Activated naive CD4-positive, alpha-beta T cell (primary cell): ENCODE results near the gene EIF2AK3.
"Not testable (repeated sequence)": the region's sequence is repeated elsewhere in the genome, so short reads cannot be mapped to it uniquely, and the experiment has no call there.

Experiments
- DNase-seq, 4 experiments: peaks; one replicate each; lab custom pipeline; 2025; lab: John Stamatoyannopoulos, UW

The EIF2AK3 gene

DNA sequence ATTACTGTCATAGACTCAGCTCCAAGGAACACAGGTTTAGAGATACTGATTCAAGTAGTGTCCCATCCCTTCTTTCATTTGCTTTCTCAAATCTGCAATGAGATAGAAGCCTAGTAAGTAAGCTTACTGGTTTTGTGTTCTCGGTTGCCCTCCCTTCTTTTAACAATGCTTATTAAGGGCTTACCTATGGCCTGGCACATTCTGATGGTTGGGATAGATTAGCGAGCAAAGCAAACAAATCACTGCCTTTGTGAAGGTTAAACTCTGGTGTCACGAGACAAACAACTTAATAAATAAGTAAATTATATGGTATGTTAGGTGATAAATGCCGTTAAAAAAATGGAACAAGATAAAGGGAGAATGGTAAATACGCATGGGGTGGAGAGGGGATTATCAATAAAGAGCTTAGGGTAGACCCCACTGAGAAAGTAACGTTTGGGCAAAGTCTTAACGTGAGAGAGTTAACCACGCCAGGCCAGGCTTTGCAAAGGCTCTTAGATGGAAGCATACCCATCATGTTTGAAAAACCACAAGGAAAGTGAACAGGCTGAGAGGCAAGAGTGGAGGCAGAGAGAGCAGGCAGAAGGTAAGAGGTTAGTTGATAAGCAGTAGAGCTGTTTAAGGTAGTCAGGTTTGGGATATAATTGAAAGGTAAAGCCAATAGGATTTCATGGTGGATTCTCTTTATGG, 31.0 kb downstream of the EIF2AK3 start:
- no peak for DNase-seq

DNA sequence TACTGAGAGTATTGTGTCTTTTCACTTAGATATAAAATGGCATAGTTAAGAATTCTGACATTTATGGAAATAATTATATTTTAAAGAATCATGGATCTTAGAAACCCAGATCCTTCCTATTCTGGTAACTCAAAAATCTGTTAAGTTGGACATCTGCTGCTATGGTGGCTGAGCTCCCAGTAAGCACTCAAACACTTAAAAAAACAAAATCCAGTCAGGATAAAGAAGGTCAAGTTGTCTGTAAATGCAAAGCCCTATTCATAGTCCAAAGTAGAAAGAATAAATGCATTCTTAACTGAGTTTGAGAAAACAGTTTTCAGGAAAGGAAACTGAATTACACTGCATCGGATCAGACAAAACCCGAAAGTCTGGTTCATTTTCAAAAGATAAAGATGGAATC, 35.6 kb downstream of the EIF2AK3 start:
- no peak for DNase-seq

DNA sequence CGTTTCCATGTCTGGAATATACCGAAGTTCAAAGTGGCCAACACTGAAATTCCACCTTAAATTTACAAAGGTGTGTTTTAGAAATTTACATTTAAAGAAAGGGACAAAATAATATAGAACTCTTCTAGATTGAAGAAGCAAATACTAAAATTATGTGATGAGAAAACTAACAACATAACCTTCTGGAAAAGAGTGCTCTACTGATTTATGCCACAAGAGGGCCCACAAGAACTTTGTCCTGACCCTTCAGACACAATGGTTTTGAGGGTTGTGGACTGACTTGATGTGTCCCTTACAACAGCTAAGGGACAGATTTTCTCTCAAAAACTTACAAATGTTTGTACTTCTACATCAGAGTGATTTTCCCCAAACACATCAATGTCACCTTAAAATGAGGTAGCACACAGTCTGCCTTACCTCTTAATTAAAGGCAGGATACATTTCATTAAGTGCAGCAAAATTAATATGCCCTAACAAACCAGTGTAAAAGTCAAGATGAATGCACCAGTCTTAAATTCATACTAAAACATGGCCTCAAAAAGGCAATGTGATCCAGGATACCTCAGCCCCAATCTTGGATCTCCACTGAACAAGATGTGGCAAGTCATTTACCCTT, 36.2 kb downstream of the EIF2AK3 start:
- no peak for DNase-seq

DNA sequence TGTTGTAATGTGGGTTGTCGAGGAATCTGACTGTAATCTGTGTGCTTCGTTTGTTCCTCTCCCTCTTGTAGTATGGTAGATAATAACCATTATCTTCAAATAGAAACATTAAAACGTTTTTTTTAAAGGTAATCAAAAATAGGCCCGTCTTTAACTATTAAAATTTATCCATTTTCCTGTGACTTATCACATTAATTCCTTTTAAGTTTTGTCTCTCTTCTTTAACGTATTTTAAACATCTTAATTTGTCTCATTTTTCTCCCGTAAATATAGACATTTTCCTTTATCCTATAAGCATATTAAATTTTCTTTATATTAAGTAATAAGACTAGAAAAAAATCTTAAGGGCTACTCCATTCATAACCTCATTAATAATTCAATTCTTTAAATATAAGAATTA, 41.3 kb downstream of the EIF2AK3 start:
- no peak for DNase-seq

DNA sequence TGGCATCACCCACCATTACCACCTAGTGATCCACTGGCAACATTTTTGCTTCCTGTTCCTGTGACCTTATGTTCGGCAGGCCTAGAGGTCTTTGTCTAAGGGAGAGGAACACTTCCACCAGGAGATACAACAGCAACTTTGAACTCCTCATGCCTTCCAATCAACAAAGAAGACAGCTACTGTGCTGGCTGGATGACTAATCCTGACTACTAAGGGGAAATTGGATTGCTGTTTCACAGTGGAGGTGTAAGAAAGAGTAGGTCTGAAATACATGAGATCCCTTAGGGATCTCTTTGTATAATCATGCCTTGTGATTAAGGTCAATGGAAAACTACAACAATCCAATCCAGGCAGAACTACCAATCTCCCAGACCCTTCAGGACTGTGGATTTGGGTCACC, 45.2 kb downstream of the EIF2AK3 start:
- DNase-seq = no peak

DNA sequence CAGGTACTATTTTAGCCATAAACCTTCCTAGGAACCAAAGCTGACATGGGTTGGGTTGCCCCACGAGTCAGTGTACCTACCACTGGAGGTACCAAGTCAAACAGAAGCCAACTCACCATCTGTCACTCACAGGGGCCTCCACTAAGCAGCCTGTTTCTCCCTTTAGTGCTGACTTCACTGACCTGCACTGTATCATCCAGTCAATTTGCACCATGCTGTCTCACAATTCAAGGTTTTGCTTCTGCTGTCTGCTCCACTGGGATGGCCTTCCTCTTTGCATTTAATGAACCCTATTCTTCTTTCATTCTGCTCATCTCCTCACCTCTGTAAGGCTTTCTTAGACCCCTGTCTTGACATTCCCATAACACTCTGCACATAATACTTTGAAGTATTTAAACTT, 47.2 kb downstream of the EIF2AK3 start:
- no peak for DNase-seq

DNA sequence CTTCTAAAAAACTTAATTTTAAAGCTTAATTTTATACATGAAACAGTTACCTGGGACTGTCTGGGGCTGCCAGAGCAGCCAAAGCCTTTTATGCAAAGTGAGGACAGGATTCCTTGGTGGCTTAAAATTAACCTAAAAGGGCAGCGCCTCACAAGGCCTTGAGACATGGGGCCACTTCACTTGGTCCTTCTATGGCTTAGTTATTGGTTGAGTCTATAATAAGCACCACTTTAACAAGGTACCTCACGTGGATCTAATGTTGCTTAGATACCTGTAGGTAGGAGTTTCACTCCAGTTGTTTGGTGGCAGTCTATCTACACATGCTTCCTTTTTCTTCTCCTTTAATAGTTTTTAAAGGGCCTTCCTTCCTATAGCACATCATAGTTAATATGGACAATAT, 51.6 kb downstream of the EIF2AK3 start:
- no peak for DNase-seq

DNA sequence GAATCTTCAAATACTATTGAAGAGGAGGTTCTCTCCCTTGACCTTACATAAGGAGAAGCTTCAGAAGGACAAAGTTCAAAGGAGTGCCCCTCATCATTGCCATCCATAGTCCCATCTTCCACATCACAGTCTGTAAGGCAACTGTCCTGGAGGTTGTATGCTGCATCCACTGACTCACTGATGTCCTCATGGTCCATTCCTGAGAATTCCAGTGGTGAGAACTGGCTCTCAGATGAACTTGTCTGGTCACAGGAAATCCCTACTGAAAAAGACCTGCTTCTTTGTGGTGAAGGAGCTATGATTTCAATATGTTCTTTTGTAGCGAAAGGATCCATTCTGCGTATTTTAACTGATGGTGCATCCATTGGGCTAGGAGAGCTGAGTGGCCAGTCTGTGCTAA, 52.2 kb downstream of the EIF2AK3 start:
- DNase-seq = no peak

DNA sequence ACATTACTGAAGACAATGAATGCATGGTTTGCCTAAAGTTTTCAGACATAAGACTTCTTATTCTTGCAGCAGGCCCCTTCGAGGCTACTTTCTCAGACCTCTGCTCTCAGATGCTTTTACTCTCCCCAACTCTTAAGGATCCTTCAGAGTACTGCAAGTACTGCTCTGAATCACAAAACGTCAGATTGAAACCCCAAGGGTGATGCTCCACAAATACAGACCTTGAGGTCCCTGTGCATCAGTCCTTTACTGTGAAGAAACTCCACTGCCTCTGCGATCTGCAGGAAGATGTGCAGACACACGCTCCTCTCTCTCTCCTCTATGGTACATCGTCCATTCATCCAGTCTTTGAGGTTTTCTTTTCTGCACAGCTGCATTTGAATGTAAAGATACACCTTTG, 52.8 kb downstream of the EIF2AK3 start:
- DNase-seq = no peak

DNA sequence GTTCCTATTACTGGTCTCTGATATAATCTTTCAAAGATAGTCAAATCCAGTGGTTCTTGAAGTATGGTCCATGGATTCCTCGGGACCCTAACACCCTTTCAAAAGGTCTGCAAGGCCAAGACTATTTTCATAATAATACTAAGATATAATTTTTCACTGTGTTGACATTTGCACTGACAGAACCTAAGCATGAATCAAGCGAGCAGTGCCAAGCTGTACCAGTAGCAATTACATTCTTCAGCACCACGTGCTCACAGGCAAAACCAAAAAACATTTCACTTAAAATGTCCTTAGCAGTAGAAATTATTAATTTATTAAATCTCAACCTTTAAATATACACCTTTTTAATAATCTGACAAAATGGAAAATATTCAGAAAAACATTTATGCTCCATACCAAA, 59.1 kb downstream of the EIF2AK3 start:
- DNase-seq = no peak

DNA sequence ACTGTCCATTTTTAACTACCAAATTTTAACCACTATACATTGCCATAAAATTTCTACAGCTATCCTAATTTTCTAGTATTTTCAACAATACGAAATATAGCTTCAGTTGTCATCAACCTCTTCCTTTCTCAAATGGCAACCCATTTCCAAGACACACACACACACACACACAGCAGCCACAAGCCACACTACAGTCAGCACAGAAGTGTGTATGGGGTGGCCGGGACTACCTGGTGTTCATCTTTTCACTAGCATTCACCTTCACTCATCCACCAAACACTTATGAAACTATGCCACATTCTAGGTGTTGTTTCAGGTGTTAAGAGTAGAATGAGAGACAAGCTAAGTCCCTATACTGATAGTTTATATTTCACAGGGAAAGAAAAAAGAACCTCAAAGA, 62.9 kb downstream of the EIF2AK3 start:
- no peak for DNase-seq

DNA sequence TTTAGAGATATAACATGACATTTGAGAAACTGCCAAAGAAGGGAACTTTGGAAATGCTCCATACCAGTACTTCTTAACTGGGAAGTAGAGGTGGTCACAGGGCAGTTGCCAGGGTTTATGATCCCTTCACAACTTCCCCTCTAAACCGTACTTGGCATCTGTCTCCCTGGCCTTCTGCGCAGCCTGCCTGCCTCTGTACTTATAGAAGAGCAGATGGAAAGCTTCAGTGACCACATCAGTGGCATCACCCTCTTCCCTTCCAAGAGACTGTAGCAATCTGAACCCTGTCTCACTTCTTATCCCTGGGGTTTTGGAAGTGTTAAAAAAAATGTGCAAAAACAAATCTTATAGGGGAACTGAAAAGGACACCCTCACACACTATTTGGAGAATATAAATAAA, 64.1 kb downstream of the EIF2AK3 start:
- DNase-seq = no peak

DNA sequence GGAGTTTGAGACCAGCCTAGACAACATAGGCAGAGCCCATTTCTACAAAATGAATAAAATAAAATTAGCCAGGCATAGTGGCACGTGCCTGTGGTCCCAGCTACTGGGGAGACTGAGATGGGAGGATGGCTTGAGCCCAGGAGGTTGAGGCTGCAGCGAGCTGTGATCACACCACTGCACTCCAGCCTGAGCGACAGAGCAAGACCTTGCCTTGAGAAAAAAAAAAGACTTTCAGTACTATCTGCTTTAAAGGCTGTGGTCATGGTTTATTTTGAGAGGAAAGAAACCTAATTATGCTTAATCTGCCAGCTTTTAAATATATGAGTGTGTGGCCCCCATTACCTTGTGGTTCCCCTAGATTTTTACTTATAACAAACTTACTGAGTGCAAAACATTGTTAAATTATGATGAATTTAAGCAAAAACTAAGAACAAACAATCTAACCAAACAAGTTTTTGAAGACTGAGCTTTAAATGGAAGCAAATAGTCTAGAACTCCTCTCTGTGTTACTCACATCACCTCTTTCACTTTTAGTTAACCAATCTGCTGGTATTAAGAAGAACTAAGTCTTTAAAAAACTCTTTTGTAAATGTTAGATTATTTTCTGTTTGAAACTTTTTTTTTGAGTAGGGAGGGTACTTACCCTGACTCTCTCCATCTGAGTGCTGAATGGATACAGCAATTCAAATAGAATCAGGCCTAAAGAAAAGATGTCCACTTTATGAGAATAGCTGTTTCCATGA, 65.4 kb downstream of the EIF2AK3 start:
- DNase-seq = no peak

DNA sequence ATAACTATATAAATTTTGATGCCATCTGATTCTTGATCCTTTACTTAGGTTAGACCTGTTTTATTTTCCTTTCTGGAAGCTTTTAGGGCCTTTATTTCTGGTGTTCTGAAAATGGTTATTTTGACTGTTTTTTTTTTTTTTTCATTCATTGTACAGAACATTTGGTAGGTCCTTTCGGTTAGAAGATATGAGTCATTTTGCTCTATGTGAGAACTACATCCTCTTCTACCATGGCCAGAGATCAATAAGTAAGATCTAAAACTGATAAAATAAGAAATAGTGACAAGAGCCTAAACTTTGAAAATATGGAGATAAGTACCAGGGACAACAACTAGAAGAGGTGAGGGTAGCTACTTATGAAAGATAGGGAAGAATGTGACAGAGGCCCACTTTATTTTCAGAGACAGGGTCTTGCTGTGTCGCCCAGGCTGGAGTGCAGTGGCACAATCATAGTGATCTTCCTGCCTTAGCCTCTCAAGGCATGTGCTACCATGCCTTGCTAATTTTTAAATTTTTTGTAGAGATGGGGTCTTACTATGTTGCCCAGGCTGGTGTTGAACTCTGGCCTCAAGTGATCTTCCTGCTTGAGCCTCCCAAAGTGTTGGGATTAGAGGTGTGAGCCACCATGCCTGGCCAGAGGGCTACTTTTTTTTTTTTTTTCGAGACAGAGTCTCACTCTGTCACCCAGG, 66.5 kb downstream of the EIF2AK3 start:
- no peak for DNase-seq

DNA sequence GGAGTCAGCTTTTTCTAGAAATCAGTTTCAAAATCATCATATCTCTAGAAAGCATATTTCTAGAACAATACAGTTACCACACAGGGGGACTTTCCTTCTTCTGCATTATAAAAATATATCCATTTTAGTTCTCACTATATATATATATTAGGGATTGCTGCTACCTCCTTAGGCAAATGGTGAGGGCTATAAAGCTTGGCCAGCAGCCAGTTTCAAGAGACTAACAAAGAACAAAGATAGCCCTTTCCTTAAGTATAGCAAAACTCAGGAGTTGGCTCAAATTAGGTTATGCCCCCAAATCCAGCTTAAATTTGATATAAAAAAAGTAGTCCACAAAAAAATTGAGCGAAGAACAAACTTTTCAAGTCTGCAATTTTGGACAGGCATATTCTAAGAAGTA, 70.0 kb downstream of the EIF2AK3 start:
- DNase-seq = no peak

DNA sequence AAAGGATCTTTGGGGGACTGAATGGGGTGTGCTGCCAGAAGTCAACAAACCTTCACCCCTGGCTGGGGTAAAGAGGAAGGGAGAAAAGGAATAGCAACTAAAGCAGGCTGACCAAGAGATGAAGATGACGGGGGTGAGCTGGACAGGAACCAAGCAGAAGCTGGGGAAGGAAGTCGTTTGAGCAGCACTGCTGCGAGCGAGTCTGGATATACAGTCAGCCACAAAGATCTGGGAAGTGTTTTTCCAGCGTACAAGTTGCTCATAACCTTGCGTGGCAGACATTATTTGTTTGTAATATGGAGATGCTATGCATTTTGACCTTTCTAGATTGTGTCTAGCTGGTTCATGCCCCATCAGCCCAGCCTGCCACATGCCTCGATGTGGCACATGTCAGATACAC, 71.2 kb downstream of the EIF2AK3 start:
- no peak for DNase-seq

DNA sequence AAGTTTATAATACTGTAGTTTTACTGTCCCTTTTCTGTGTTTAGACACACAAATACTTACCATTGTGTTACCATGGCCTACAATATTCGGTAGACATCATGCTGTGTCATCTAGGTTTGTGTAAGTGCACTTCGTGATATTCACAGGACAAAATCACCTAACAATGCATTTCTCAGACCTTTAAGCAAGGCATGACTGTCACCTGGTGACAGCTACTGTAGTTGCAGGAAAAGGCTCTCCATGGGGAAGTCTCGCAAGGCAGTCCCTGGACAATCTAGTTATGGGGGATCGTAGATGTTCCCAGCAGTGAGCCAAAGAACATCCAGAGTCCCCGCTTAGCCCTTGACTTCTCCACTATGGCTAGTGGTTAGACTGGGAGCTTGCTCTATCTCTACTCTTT, 73.1 kb downstream of the EIF2AK3 start:
- no peak for DNase-seq

DNA sequence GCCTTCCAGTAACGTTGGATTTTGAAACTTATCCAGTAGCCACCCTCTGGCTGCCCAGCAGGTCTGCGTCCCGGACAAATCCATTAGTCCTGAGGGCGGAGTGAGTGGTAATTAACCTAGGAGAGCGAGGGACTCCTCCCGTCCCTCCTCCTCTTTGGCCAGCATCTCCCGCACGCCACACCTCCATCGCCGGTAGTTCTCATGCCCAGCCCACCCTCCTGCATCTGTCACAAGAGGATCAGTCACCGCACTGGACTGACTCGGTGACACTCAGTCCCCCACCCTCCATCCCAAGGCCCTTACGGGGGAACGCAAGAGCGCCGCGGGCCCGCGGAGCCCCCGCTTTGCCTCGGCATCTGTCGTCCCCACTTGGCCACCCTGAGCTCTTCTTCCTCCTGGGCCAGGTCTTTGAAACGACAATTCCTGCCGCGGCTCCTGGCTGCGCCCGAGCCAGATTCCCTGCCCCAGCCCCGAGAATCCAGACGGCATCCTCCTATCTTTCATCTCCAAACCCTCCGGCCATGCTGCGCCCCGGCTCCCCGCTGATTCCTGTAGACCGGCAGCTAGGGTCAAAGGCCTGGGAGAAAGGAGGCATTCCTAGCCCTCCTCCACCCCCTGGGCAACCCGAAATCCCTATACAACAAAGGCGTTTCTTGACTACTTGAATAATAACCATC, 77.5 kb downstream of the EIF2AK3 start:
- no peak for DNase-seq

DNA sequence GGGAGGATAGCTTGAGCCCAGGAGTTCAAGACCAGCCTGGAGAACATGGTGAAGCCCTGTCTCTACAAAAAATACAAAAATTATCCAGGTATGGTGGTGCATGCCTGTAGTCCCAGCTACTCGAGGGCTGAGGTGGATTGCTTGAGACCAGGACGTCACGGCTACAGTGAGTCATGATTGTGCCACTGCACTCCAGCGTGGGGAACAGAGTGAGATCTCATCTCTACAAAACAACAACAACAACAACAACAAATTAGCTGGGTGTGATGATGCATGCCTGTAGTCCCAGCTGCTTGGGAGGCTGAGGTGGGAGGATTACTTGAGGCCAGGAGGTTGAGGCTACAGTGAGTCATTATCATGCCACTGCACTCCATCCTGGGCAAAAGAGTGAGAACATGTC, 81.0 kb downstream of the EIF2AK3 start:
- DNase-seq = not testable (repeated sequence)

DNA sequence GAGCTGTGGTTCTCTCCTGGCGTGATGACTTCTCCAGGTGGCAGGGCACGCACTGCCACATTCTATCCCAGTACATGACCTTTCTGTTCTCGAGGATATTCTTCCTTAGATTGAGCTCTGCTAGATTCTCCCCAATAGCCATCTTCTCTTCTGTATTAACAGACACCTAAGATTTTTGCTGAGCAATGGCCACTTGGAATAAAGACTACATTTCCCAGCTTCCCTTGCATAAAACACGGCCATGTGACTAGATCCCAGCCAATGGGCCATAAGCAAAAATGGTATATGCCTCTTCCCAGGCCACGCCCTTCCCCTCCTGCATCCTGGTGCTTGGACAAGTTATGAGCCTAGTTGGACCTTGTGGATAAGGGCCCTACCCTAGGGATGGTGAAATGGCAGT, 82.1 kb downstream of the EIF2AK3 start:
- DNase-seq = no peak

DNA sequence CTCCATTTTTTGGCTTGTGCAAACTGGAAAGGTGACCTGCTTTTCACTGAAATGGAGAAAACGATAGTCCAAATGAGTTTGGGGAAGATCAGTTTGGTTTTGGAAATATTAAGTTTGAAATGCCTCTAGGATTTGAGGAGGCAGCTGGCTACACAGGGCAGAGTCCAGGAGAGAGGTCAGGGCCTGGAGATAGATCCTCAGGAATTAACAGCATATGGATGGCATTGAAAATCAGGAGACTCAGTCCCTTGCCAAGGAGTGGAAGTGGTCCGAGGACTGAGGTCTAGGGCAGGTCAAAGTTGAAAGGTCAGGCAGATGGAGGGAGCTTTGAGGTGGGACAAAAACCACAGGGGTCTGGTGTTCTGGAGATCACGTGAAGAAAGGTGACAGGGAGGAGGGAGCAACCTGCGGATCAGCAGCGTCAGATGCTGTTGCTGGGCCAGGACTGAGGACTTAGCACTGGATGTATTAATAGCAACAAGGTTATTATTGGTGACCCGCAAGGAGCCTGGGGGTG, 83.7 kb downstream of the EIF2AK3 start:
- no peak for DNase-seq

DNA sequence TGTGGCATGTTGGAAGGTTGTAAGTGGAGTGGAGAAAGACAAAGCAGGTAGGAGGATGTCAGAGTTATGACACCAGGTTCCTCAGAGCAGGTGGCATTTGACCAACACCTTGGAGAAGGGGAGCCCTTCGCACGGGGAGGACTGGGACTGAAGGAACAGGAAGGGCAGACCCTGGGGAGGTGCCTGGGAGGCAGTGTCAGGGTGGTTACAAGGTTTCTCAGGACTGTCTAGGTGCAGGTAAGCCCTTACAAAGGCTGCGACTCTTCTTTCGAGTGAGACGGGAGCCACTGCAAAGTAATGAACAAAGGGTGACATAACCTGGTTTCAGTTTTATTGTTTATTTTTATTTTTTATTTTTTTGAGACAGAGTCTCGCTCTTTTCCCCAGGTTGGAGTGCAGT, 84.6 kb downstream of the EIF2AK3 start:
- DNase-seq = no peak
